HG02840 (cell line): ENCODE measurements around the gene METTL16.

Experiments used
- ATAC-seq: cut with Tn5 transposase; IDR thresholded peaks from one replicate; pipeline ENCODE4 v1.9.1; 2021; ENCODE audit warnings: mild to moderate bottlenecking, moderate library complexity, moderate number of reproducible peaks; ENCODE audit not compliant: unreplicated experiment, low FRiP score

METTL16 gene

GRCh38 chr17:2419486-2419885 lies 92.2 kb downstream of the METTL16 start:
- no peak for ATAC-seq

GRCh38 chr17:2418572-2418971 lies 93.1 kb downstream of the METTL16 start:
- no peak for ATAC-seq

DNA sequence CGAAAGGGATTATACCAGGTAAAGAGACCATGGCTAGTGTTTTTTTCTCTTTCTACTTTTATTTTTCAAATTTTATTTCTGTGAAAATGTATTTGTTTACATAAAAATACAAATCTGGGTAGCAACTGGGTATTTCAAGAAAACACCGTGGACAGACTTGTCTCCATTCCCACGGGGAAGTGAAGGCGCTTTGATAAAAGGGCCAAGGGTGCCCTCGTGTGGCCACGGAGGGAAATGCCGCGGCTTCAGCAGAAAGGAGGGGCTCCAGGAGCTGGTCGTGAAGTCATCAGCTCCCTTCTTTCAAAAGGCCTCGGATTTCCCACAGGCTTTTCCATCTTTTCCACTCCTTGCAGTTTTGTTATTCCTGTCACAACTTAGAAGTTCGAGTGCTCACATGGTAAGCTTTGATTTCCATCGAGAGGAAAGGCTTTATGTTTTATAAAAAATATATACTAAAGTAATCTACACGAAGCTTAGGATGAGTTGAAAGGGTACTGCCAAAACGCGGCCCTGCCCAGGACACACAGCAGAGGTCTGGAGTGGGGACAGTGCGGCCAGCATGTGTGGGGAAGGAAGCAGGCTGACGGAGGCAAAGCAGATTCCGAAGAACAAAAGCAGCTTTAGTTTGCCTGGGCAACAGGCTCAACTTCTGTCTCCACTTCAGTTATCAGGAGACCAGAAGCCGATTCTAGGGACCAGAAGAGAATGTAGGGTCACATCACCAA lies 95.5 kb downstream of the METTL16 start:
- ATAC-seq = no peak

- no peak for ATAC-seq
Measured at GRCh38 chr17:2415081-2415480, 96.6 kb downstream of the METTL16 start.

DNA sequence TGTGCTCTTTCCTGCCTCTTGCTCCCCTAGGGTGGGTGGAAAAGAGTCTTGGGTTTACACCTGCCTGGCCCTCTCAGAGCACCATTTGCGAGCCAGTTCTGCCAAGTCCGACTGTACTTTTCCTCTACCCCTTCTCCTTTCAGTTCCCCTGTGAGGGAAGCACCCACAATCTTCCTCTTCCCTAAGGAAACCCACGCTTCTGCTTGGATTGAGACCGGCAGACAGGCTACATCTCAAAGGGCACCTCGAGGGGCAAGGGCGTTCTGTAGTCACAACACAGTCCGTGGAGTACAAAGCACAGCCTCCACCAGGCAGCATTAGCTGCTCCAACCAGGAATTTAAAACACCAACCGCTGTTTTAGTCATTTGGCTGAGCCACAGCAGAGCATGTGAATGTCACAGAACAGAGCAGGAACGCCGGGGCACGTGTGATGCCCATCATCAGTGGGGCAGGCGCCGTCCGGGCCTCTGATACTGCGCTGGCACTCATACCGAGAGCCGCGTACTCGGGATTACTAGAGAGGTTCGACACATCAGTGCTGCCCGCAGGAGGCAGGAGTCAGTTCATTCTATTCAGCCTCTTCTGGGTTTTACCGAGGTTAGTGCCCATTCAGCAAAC lies 97.1 kb downstream of the METTL16 start:
- no peak for ATAC-seq

DNA sequence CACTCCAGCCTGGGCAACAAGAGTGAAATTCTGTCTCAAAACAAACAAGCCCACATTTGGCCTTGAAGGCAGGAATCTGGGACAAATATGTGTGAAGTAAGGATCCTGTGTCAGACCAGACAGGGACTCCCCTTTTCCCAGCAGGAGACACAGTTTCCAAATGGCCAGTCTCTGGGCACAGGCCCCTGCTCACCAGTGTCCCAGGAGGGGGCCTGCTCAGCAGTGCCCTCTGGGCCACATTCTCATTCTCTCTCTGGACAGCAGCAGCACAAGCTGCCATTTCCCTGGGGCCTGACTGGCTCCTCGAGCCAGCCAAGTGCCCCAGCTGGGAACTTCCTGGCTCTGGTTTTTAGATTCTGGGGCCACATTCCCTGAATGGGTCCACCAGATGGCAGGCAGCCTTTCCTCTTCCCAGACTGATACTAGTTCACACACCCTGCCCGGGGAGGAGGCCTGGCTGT lies 99.1 kb downstream of the METTL16 start:
- ATAC-seq = no peak

DNA sequence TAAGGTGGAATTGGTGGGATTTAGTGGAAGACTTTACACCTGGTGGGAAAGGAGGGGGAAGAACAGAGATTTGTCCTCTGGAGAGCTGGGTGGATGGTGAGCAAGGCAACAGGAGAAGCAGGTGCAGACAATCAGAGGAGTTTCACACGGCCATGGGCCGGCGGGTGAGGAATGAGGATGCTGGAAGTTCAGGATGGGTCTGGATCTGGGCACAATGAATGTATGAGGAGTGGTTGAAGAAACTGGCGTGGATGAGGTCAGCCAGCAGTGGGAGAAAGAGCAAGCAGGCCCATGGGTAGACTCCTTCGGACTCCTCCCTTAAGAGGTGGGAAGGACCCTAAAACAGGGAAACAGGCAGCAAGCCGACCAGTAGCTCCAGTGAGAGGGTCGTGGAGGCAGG lies 100.7 kb downstream of the METTL16 start:
- ATAC-seq = no peak

GRCh38 chr17:2406903-2407790 lies 104.5 kb downstream of the METTL16 start:
- ATAC-seq = no peak

GRCh38 chr17:2406271-2406902 lies 105.3 kb downstream of the METTL16 start:
- no peak for ATAC-seq

- ATAC-seq = no peak
Measured at GRCh38 chr17:2405247-2405926, 106.3 kb downstream of the METTL16 start.

- no peak for ATAC-seq
Measured at GRCh38 chr17:2403044-2403443, 108.6 kb downstream of the METTL16 start.

DNA sequence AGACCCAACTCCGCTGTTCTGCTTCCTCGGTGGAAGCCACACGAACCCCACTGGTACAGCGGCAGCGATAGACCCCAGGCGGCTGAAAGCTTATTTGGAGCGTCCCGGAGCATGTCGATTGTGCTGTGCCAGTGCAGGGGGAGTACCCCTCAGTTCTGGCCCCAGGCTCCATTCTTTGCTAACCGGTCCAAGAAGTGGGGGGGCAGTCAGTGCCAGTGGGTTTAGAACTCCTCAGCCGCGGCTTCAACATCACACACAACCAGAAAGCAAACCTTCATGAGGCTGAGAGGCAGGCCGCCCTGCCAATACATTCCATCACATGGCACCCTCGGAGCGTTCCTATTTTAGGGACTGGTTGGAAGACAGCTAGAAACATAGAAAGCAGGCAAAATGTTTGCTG lies 109.1 kb downstream of the METTL16 start:
- ATAC-seq = no peak

DNA sequence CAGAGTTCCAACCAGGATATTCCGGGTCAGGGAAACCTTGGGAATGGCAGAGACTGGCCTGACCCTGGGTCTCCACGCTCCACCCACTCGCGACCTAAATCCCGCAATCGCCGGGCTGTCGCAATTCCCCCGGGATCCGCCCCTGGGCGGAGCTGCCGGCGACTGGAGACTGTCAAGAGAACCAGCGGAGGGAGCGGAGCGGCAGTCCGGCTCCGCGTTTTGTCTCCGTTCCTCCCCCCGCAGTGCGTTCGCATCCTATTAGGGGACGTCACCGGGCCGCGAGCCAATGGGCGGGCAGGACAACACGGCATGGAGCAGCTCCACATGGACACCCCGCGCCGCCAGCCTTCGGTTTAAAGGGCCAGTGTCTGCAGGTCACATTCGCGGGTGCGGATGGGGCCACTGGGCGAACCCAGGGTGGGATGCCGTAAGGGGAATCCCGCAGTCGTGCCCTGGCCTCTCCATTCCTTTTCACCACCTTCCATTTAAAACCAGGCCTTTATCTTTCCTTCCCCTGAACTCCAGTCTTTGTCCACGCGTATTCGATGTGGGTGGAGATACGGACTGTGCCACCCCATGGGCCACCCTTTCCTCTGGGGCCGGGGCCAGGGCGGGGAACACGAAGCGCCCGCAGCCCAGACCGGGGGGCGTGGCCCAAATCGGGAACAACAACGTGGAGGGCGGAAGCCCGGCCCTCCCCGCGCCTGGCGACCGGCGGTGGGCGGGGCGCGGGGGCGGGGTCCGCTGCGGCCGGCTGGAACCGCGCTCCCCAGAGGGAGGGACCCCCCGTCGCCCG lies 110.1 kb downstream of the METTL16 start:
- peak; percentile 57 for ATAC-seq

GRCh38 chr17:2400877-2401425 lies 110.7 kb downstream of the METTL16 start, which contains the start of gene MNT:
MNT (minus strand) TSS chr17:2401060; CDS start chr17:2400712, 348 bp downstream.
- ATAC-seq = peak; percentile 28

DNA sequence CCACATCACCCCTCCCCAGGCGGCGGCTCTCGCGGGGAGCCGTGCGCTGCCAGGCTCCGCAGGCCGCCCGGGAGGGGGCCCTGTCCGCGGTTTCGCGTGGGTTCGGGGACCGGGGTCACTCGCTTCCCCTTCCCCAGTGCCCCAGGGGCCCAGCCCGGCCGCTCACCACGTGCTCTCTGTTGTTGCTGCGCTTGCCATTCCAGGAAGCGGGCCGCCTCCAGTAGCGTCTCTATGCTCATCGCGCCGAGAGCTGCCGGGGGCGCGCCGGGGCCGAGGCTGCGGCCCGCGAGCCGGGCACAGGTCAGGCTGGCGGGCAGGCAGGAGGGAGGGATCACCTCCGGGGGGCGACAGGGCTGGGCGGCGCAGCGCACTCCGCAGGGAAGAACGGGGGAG lies 111.2 kb downstream of the METTL16 start:
- no peak for ATAC-seq

GRCh38 chr17:2399572-2400473 lies 111.9 kb downstream of the METTL16 start:
- peak; percentile 31 for ATAC-seq

- no peak for ATAC-seq
Measured at GRCh38 chr17:2398655-2399571, 112.8 kb downstream of the METTL16 start.
